GM04503 (cell line): Measurements from ENCODE around the gene CNTN3.

ENCODE experiments used
- DNase-seq: peaks from one replicate; pipeline ENCODE4 v3.0.0-alpha.2; 2012; ENCODE audit warnings: low read depth

Gene CNTN3

GRCh38 chr3:74607803-74608202 is 6.7 kb downstream of the CNTN3 start:
- no peak for DNase-seq

GRCh38 chr3:74606996-74607395 is 7.5 kb downstream of the CNTN3 start:
- no peak for DNase-seq

GRCh38 chr3:74605437-74605836 is 9.0 kb downstream of the CNTN3 start:
- DNase-seq, result no peak

- DNase-seq, result no peak
Measured at GRCh38 chr3:74603292-74603691, 11.2 kb downstream of the CNTN3 start.

GRCh38 chr3:74602471-74602870 is 12.0 kb downstream of the CNTN3 start:
- DNase-seq, result no peak

- no peak for DNase-seq
Measured at GRCh38 chr3:74601793-74602192, 12.7 kb downstream of the CNTN3 start.

- no peak for DNase-seq
Measured at GRCh38 chr3:74599564-74599963, 14.9 kb downstream of the CNTN3 start.

- DNase-seq, result no peak
Measured at GRCh38 chr3:74593152-74593551, 21.3 kb downstream of the CNTN3 start.

- DNase-seq, result no peak
Measured at GRCh38 chr3:74592359-74592758, 22.1 kb downstream of the CNTN3 start.

GRCh38 chr3:74591946-74592345 is 22.5 kb downstream of the CNTN3 start:
- DNase-seq, result no peak

- DNase-seq, result no peak
Measured at GRCh38 chr3:74591342-74591741, 23.1 kb downstream of the CNTN3 start.

GRCh38 chr3:74590620-74591262 is 23.7 kb downstream of the CNTN3 start:
- DNase-seq, result no peak

- no peak for DNase-seq
Measured at GRCh38 chr3:74584782-74585181, 29.7 kb downstream of the CNTN3 start.

- no peak for DNase-seq
Measured at GRCh38 chr3:74582982-74583381, 31.5 kb downstream of the CNTN3 start.

GRCh38 chr3:74575857-74576256 is 38.6 kb downstream of the CNTN3 start:
- DNase-seq, result no peak

GRCh38 chr3:74571118-74571517 is 43.3 kb downstream of the CNTN3 start:
- no peak for DNase-seq
